Muscle of leg (tissue), 9 donors: ENCODE data around the gene SLC19A2. TPM values are rescaled to one million over a fixed set of nuclear protein-coding genes. Genes with fewer than 3 reads are reported as not detected.

ENCODE experiments used
- polyA plus RNA-seq, 8 donors: library from polyadenylated mRNA; unstranded; fragments of 120-200 nt; gene quantifications; one replicate each; pipeline versions ENCODE4 v1.2.1 to v1.2.3, GENCODE V29; 2013; ENCODE audit warnings: inconsistent platforms in 1 of 8, low replicate concordance in 1 of 8; ENCODE audit not compliant: insufficient read length in 8 of 8, insufficient read depth in 1 of 8
- total RNA-seq: library from RNA; stranded (reverse); fragments of 120-200 nt; gene quantifications from one replicate; pipeline ENCODE4 v1.2.4, GENCODE V29; 2013

The SLC19A2 gene
- total and polyA plus RNA-seq, 9 donors, result 4.9 to 7.6 (median 6.8) TPM

Other genes starting within 250 kb of the SLC19A2 start
- 8.5 TPM for gene NME7, start 118.1 kb downstream of the SLC19A2 start, total RNA-seq
- 10 to 100 TPM; 19.7 to 28.1 (median 22.3) TPM for gene NME7, start 118.1 kb downstream of the SLC19A2 start, polyA plus RNA-seq
- gene BLZF1, start 117.7 kb downstream of the SLC19A2 start, total RNA-seq, result 21.4 TPM
- 10 to 100 TPM; 12.7 to 20.3 (median 16.7) TPM for gene BLZF1, start 117.7 kb downstream of the SLC19A2 start, polyA plus RNA-seq
- gene CCDC181, start 58.5 kb downstream of the SLC19A2 start, total RNA-seq, result 0.66 TPM
- gene CCDC181, start 58.5 kb downstream of the SLC19A2 start, polyA plus RNA-seq, result 1 to 10 TPM in 4 of 8 donors, under 1 TPM in 4; 0.80 to 1.6 (median 1.0) TPM
- gene F5, start 100.5 kb upstream of the SLC19A2 start, total RNA-seq, result 0.31 TPM
- under 1 TPM; 0.07 to 0.71 (median 0.40) TPM for gene F5, start 100.5 kb upstream of the SLC19A2 start, polyA plus RNA-seq
- 1.2 TPM for gene SELP, start 144.2 kb upstream of the SLC19A2 start, total RNA-seq
- 1 to 10 TPM in 6 of 8 donors, under 1 TPM in 2; 0.67 to 2.0 (median 1.1) TPM for gene SELP, start 144.2 kb upstream of the SLC19A2 start, polyA plus RNA-seq
- 0.84 TPM for gene SELL, start 225.7 kb upstream of the SLC19A2 start, total RNA-seq
- 1 to 10 TPM; 1.6 to 3.8 (median 2.3) TPM for gene SELL, start 225.7 kb upstream of the SLC19A2 start, polyA plus RNA-seq
- gene SELE, start 248.1 kb upstream of the SLC19A2 start, total RNA-seq, result 1.6 TPM
- gene SELE, start 248.1 kb upstream of the SLC19A2 start, polyA plus RNA-seq, result 1 to 10 TPM in 3 of 8 donors, under 1 TPM in 5; 0.79 to 3.3 (median 0.93) TPM